Gastrocnemius medialis (tissue), 4 donors: ENCODE results near the gene ATAD1.

Experiments
- CTCF ChIP-seq, 5 experiments: fragments of 450-650 bp in 3 of 5; fragments of 200-600 bp in 2 of 5; sonication (generic) in 2 of 5; IDR thresholded peaks in 4 of 5; conservative IDR thresholded peaks in 1 of 5; 1 replicate in 4 of 5; 2 replicates in 1 of 5; pipeline ENCODE4 v1.5.1; 2016 to 2019; ENCODE audit warnings: antibody characterized with exemption in 5 of 5, mild to moderate bottlenecking in 3 of 5, moderate library complexity in 3 of 5
- POLR2A ChIP-seq, 2 donors: fragments of 450-650 bp; IDR thresholded peaks; one replicate each; pipeline ENCODE4 v1.6.1; 2017; ENCODE audit warnings: antibody characterized with exemption in 2 of 2, mild to moderate bottlenecking in 2 of 2, moderate library complexity in 2 of 2

GRCh38 chr10:87715552-87716347 lies 102.3 kb downstream of the ATAD1 start:
- TF ChIP-seq CTCF (IDR thresholded peaks at IDR 0.05 in 4 of 5, conservative IDR thresholded peaks at IDR 0.05 in 1 of 5) (no peak), POLR2A (IDR thresholded peaks at IDR 0.05) (no peak)
